Sigmoid colon (tissue), 7 donors: ENCODE results near the gene DBNDD1. TPM values are rescaled to one million over a fixed set of nuclear protein-coding genes. Genes with fewer than 3 reads are reported as not detected.

ENCODE experiments used
- DNase-seq: peaks from one replicate; pipeline ENCODE4 v3.0.0-alpha.2; 2019
- H3K27ac ChIP-seq, 4 donors: fragments of 200-600 bp; sonication (generic); one replicate each; pipeline ENCODE4 v1.5.1; 2016 to 2019; ENCODE audit warnings: mild to moderate bottlenecking in 1 of 4
- H3K27me3 ChIP-seq, 3 donors: fragments of 200-600 bp; sonication (generic); one replicate each; pipeline ENCODE4 v1.5.1; 2019; ENCODE audit warnings: mild to moderate bottlenecking in 1 of 3
- H3K36me3 ChIP-seq, 4 donors: fragments of 200-600 bp; sonication (generic); one replicate each; pipeline ENCODE4 v1.5.1; 2016 to 2019
- H3K4me1 ChIP-seq, 4 donors: fragments of 200-600 bp; sonication (generic); one replicate each; pipeline ENCODE4 v1.5.1; 2017 to 2019
- H3K4me3 ChIP-seq, 4 donors: fragments of 200-600 bp; sonication (generic); one replicate each; pipeline ENCODE4 v1.5.1; 2017 to 2019; ENCODE audit warnings: mild to moderate bottlenecking in 2 of 4, moderate library complexity in 1 of 4
- H3K9me3 ChIP-seq, 4 donors: fragments of 200-600 bp in 3 of 4; sonication (generic) in 3 of 4; one replicate each; pipeline versions ENCODE4 v1.5.1 to v1.6.1; 2013 to 2019
- EP300 ChIP-seq, 4 donors: sonication (generic); formaldehyde crosslinking; IDR thresholded peaks; one replicate each; pipeline ENCODE4 v1.6.1; 2017; ENCODE audit warnings: antibody characterized with exemption in 4 of 4
- POLR2A ChIP-seq, 2 donors: fragments of 450-650 bp; IDR thresholded peaks; one replicate each; pipeline ENCODE4 v1.6.1; 2016; ENCODE audit warnings: antibody characterized with exemption in 2 of 2, mild to moderate bottlenecking in 2 of 2, moderate library complexity in 2 of 2
- POLR2AphosphoS5 ChIP-seq, 4 donors: sonication (generic); formaldehyde crosslinking; IDR thresholded peaks; one replicate each; pipeline ENCODE4 v1.6.1; 2017; ENCODE audit warnings: antibody characterized with exemption in 4 of 4
- WGBS, 2 donors: extraction: QIAGEN DNeasy Blood & Tissue Kit; methylation state at CpG; one replicate each; pipeline ENCODE4 v1.1.7; 2013; 5-methylcytosine and 5-hydroxymethylcytosine counted together
- intact Hi-C: fragments of 100-400 bp; cut with DNase I; formaldehyde crosslinking; loops from one replicate; pipeline ENCODE4 v1.15.1; 2023
- polyA plus RNA-seq, 3 donors: library from polyadenylated mRNA; stranded (reverse); fragments of 200-250 nt; gene quantifications; one replicate each; pipeline ENCODE4 v1.2.3, GENCODE V29; 2013
- total RNA-seq, 4 donors: library from RNA; depleted of rRNA; stranded (reverse); fragments of >200 nt; gene quantifications; one replicate each; pipeline ENCODE4 v1.1.0, GENCODE V29; 2016
- TF ChIP-seq, protein P1 (sequence below), 4 experiments: fragments of 450-650 bp in 3 of 4; fragments of 200-600 bp in 1 of 4; IDR thresholded peaks; one replicate each; pipeline ENCODE4 v1.5.1; 2016 to 2019; ENCODE audit warnings: antibody characterized with exemption in 4 of 4, mild to moderate bottlenecking in 3 of 4, moderate library complexity in 2 of 4
- donor health status: healthy with polysubstance abuse.
- donor health status: Bipolar disorder and iron deficiency.
- donor health status: healthy.

The DBNDD1 gene
- total and polyA plus RNA-seq, 7 donors: 1.4 to 5.0 (median 3.3) TPM; not detected in 1

DNA sequence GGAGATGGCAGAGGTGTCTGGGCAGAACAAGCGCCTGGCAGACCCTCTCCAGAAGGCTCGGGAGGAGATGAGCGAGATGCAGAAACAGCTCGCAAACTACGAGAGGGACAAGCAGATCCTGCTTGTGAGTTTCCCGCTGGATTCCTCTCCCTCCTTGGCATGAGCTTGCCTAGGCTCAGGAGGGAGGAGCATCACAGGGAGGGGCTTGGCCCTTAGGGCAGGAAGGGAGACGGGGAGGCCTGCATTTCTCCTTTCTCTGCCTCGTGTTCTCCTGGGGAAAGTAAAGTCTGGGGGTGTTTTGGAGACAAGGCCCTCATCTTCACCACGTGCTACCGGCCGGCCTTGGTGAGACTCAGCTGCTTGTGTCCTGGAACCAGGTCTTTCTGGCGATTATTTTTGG lies 18.0 kb upstream of the DBNDD1 start:
- DNase-seq: no peak
- H3K36me3 ChIP-seq: peaks cover 18 to 56% (median 25%) of the 10 kb centered on the region in 4 donors
- intact Hi-C loops: no loop called here
- no peak for TF ChIP-seq POLR2AphosphoS5 (IDR thresholded peaks at IDR 0.05)
- TF ChIP-seq POLR2A (IDR thresholded peaks at IDR 0.05): no peak
- TF ChIP-seq, protein P1, sequence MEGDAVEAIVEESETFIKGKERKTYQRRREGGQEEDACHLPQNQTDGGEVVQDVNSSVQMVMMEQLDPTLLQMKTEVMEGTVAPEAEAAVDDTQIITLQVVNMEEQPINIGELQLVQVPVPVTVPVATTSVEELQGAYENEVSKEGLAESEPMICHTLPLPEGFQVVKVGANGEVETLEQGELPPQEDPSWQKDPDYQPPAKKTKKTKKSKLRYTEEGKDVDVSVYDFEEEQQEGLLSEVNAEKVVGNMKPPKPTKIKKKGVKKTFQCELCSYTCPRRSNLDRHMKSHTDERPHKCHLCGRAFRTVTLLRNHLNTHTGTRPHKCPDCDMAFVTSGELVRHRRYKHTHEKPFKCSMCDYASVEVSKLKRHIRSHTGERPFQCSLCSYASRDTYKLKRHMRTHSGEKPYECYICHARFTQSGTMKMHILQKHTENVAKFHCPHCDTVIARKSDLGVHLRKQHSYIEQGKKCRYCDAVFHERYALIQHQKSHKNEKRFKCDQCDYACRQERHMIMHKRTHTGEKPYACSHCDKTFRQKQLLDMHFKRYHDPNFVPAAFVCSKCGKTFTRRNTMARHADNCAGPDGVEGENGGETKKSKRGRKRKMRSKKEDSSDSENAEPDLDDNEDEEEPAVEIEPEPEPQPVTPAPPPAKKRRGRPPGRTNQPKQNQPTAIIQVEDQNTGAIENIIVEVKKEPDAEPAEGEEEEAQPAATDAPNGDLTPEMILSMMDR (IDR thresholded peaks at IDR 0.05): no peak
- TF ChIP-seq EP300 (IDR thresholded peaks at IDR 0.05): no peak
- H3K27ac ChIP-seq: no peak overlapping the region
- no peaks in the 10 kb centered on the region for H3K4me1 ChIP-seq
- no peaks in the 10 kb centered on the region for H3K9me3 ChIP-seq
- peaks cover 0 to under 1% (median 0%) of the 10 kb centered on the region in 3 donors for H3K27me3 ChIP-seq
- 88 to 89% methylated on average over 12 of the region's 12 CpGs for WGBS, 2 donors
- no peak overlapping the region for H3K4me3 ChIP-seq

DNA sequence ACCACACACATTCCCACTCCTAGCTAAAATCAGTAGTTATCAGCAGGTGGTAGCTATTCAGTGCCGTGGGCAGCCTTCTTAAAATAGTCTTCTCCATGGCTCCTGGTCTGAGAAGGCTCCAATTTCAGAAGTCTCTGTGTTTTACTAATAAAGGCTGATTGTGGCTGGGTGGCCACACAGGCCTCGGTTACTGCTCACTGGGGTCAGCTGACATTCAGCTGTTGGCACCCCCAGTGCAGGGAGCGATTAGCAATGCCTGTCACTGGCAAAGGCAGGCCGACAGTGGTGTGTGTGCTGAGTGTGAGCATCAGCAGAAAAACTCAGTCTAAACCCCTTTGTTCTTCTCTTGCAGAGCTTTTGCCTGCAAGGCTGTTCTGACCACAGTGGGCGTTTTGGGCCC lies 16.6 kb upstream of the DBNDD1 start:
- TF ChIP-seq POLR2AphosphoS5 (IDR thresholded peaks at IDR 0.05): no peak
- Histone ChIP-seq H3K36me3 (peaks cover 18 to 66% (median 25%) of the 10 kb centered on the region in 4 donors), H3K4me1 (no peaks in the 10 kb centered on the region), H3K27ac (no peak overlapping the region), H3K27me3 (peaks cover 0 to 5% (median 0%) of the 10 kb centered on the region in 3 donors), H3K4me3 (no peak overlapping the region), H3K9me3 (no peaks in the 10 kb centered on the region)
- intact Hi-C loops: no loop called here
- 91 to 93% methylated on average over 5 of the region's 5 CpGs for WGBS, 2 donors
- no peak for DNase-seq

DNA sequence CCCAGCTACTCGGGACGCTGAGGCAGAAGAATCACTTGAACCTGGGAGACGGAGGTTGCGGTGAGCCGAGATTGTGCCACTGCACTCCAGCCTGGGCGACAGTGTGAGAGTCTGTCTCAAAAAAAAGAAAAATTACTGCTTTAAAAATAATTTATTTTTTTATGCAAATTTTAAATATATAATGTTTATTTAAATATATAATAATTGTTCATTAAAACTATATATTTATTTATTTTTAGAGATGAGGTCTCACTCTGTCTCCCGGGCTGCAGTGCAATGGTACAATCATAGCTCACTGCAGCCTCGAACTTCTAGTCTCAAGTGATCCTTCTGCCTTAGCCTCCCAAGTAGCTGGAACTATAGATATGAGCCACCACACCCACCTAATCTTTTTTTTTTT lies 15.2 kb upstream of the DBNDD1 start:
- H3K4me1 ChIP-seq: no peaks in the 10 kb centered on the region
- no peak for DNase-seq
- no peak overlapping the region for H3K27ac ChIP-seq
- TF ChIP-seq, protein P1 (IDR thresholded peaks at IDR 0.05): no peak
- TF ChIP-seq POLR2AphosphoS5 (IDR thresholded peaks at IDR 0.05) (no peak), EP300 (IDR thresholded peaks at IDR 0.05) (no peak), POLR2A (IDR thresholded peaks at IDR 0.05) (no peak)
- peaks cover 0 to 5% (median 0%) of the 10 kb centered on the region in 3 donors for H3K27me3 ChIP-seq
- no peaks in the 10 kb centered on the region for H3K9me3 ChIP-seq
- H3K36me3 ChIP-seq: peaks cover 6 to 56% (median 15%) of the 10 kb centered on the region in 4 donors
- intact Hi-C loops: no loop called here
- H3K4me3 ChIP-seq: no peak overlapping the region
- 88% methylated on average over 8 of the region's 8 CpGs for WGBS, 2 donors

DNA sequence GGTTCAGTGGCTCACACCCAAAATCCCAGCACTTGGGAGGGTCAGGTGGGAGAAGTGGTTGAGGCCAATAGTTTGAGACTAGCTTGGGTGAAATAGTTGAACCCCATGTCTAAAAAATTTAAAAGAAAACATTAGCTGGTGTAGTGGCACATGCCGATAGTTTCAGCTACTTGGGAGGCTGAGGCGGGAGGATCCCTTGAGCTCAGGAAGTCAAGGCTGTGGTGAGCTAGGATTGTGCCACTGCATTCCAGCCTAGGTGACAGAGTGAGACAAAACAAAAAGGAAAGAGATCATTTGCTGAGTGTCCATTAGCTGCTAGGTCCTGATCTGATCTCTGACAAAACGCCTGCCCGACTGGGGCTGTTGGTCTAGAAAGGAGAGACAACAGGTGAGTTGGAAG lies 14.1 kb upstream of the DBNDD1 start:
- H3K4me3 ChIP-seq: no peak overlapping the region
- H3K27me3 ChIP-seq: peaks cover 0 to 5% (median 0%) of the 10 kb centered on the region in 3 donors
- TF ChIP-seq, protein P1 (IDR thresholded peaks at IDR 0.05): no peak
- TF ChIP-seq EP300 (IDR thresholded peaks at IDR 0.05) (no peak), POLR2A (IDR thresholded peaks at IDR 0.05) (no peak), POLR2AphosphoS5 (IDR thresholded peaks at IDR 0.05) (no peak)
- H3K36me3 ChIP-seq: peaks cover 6 to 45% (median 14%) of the 10 kb centered on the region in 4 donors
- H3K9me3 ChIP-seq: no peaks in the 10 kb centered on the region
- peak overlapping the region in 1 of 4 donors; percentile 4 for H3K27ac ChIP-seq
- intact Hi-C loops: no loop called here
- DNase-seq: no peak
- 89 to 94% methylated on average over 4 of the region's 4 CpGs for WGBS, 2 donors
- H3K4me1 ChIP-seq: no peaks in the 10 kb centered on the region

DNA sequence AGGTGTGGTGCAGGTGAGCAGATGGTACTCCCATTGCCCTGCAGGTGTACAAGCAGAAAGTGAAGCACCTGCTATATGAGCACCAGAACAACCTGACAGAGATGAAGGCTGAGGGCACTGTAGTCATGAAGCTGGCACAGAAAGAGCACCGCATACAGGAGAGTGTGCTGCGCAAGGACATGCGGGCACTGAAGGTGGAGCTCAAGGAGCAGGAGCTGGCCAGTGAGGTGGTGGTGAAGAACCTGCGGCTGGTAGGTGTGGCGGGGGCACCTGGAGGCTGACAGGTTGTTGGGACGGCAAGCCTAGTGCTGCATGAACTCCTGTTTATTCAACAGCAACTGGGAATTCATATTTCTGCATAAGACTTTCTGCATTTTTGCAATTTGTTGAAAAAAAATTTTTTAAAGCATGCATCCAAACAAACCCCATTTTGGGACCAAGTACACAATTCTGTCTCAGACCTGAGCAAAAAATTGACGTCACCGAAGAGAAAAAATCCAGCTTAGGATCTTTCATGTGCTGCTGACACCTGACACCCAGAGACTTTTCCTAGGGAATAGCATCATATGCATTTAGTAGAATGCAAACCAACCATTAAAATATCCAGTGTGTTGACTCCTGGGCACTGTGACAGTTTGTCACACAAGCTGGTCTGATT lies 13.5 kb upstream of the DBNDD1 start:
- no peak for DNase-seq
- H3K9me3 ChIP-seq: no peaks in the 10 kb centered on the region
- H3K4me1 ChIP-seq: no peaks in the 10 kb centered on the region
- no peak overlapping the region for H3K4me3 ChIP-seq
- H3K27ac ChIP-seq: peak overlapping the region in 1 of 4 donors; percentile 46
- no peak for TF ChIP-seq POLR2A (IDR thresholded peaks at IDR 0.05)
- TF ChIP-seq POLR2AphosphoS5 (IDR thresholded peaks at IDR 0.05): no peak
- TF ChIP-seq, protein P1 (IDR thresholded peaks at IDR 0.05): no peak
- TF ChIP-seq EP300 (IDR thresholded peaks at IDR 0.05): no peak
- intact Hi-C loops: no loop called here
- H3K36me3 ChIP-seq: peaks cover 5 to 40% (median 12%) of the 10 kb centered on the region in 4 donors
- H3K27me3 ChIP-seq: peaks cover 0 to 5% (median 0%) of the 10 kb centered on the region in 3 donors
- WGBS, 2 donors: 90 to 93% methylated on average over 8 of the region's 8 CpGs
